GM06990 (cell line): ENCODE results near the gene PPP4R2.

Experiments
- DNase-seq: peaks from one replicate; pipeline ENCODE4 v3.0.0-alpha.2; 2011; ENCODE audit not compliant: insufficient read length; ENCODE audit errors: extremely low read depth
- H3K27me3 ChIP-seq: replicated peaks from 2 replicates; pipeline ENCODE4 v1.6.0; 2011; ENCODE audit warnings: low read length; ENCODE audit not compliant: control insufficient read depth, insufficient read depth
- H3K36me3 ChIP-seq: 2 replicates; pipeline ENCODE4 v1.5.1; 2011; ENCODE audit warnings: low read length; ENCODE audit not compliant: control insufficient read depth, insufficient read depth
- H3K4me3 ChIP-seq: replicated peaks from 2 replicates; pipeline ENCODE4 v1.5.1; 2011; ENCODE audit warnings: low read depth, mild to moderate bottlenecking, control low read depth, low read length
- TF ChIP-seq, protein P1 (sequence below): IDR thresholded peaks from 2 replicates; pipeline ENCODE4 v1.5.1; 2011; ENCODE audit warnings: low read length, control low read depth, mild to moderate bottlenecking, inconsistent platforms; ENCODE audit not compliant: insufficient read depth, poor library complexity, severe bottlenecking

PPP4R2 gene

DNA sequence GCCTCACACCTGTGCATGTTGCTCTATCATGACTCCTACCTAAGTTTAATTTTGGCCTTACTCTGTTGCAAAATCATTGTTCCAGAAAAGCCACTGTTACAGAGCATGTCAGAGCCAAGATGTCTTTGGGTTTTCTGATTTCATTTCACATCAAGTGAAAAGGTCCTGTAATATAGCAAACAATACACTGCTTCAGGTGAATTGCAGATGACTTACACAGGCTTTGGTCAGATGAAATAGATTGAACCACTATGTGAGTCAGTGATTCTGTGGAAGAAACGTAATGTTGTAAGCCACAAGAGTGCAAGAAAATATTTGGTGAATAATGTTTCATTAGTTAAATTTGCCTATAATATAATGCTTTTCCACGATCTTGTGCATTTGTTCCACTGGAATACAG is 87.6 kb downstream of the PPP4R2 start:
- no peaks in the 10 kb centered on the region for H3K36me3 ChIP-seq
- TF ChIP-seq, protein P1, sequence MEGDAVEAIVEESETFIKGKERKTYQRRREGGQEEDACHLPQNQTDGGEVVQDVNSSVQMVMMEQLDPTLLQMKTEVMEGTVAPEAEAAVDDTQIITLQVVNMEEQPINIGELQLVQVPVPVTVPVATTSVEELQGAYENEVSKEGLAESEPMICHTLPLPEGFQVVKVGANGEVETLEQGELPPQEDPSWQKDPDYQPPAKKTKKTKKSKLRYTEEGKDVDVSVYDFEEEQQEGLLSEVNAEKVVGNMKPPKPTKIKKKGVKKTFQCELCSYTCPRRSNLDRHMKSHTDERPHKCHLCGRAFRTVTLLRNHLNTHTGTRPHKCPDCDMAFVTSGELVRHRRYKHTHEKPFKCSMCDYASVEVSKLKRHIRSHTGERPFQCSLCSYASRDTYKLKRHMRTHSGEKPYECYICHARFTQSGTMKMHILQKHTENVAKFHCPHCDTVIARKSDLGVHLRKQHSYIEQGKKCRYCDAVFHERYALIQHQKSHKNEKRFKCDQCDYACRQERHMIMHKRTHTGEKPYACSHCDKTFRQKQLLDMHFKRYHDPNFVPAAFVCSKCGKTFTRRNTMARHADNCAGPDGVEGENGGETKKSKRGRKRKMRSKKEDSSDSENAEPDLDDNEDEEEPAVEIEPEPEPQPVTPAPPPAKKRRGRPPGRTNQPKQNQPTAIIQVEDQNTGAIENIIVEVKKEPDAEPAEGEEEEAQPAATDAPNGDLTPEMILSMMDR, result no peak
- H3K27me3 ChIP-seq, result no peaks in the 10 kb centered on the region
- no peak overlapping the region for H3K4me3 ChIP-seq
- DNase-seq, result no peak

DNA sequence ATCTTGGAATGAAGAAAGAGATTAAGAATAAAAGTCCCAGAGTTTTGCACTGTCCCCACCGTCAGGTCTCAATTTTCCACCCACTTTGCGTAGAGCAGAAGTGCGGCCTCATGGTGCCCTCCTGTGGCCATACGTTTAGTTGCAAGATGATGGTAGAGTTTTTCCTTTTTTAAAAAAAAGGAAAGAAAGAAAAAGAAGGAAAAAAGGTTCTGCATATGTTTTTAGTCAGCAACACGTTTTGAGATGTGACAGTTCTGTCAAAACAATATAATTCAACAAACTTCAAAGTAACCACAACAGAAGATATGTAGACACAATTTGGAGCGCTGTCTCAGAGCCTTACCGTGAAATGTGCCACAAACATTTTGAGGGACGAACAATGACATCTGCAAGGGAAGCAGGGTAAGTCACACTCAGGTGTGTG is 89.5 kb downstream of the PPP4R2 start:
- no peak for DNase-seq
- no peak overlapping the region for H3K4me3 ChIP-seq
- no peaks in the 10 kb centered on the region for H3K27me3 ChIP-seq
- TF ChIP-seq, protein P1, result peak; percentile 67
- H3K36me3 ChIP-seq, result no peaks in the 10 kb centered on the region

DNA sequence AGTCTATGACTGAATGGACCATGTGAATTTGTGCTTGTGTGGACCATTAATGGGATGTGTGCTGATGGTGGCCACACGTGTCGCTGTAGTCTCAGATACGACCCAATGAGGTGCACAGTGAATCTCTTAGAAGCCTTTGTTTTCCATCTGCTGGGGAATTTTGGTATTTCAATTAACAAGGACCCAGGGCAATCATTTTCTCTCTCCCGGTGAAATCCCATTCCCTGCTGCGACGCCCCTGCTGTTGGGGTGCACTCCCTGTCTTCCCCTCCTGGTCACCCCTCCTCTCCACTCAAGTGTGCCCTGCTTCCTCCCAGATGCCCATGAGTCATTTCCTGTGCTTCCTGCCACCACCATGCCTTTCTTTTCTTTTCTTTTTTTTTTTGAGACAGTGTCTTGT is 97.5 kb downstream of the PPP4R2 start:
- no peaks in the 10 kb centered on the region for H3K27me3 ChIP-seq
- H3K36me3 ChIP-seq, result no peaks in the 10 kb centered on the region
- no peak for DNase-seq
- TF ChIP-seq, protein P1, result peak; percentile 58
- no peak overlapping the region for H3K4me3 ChIP-seq

- no peaks in the 10 kb centered on the region for H3K27me3 ChIP-seq
- no peak overlapping the region for H3K4me3 ChIP-seq
- TF ChIP-seq, protein P1, result no peak
- H3K36me3 ChIP-seq, result no peaks in the 10 kb centered on the region
- no peak for DNase-seq
These were observed 98.3 kb downstream of the PPP4R2 start for GRCh38 chr3:73094951-73095350.

- H3K27me3 ChIP-seq, result no peaks in the 10 kb centered on the region
- TF ChIP-seq, protein P1, result no peak
- no peak for DNase-seq
These were observed 99.6 kb downstream of the PPP4R2 start for GRCh38 chr3:73096169-73096568.

DNA sequence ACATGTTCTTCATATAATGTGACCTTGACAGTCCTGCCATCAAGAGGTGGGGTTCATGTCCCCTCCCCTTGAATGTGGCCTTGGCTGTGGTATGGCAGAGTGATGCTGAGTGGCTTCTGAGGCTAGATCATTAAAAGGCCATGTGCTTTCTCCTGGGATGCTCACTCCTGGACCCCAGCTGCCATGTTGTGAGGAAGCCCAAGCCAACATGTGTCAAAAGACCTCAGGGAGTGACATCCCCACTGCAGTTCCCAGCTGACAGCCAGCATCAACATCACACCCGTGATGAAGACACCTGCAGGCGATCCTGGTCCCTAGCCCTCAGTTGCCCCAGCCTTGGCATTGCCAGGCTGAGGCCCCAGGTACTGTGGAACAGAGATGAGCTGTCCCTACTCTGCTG is 101.4 kb downstream of the PPP4R2 start:
- DNase-seq, result no peak
- Histone ChIP-seq H3K36me3 (no peaks in the 10 kb centered on the region), H3K27me3 (no peaks in the 10 kb centered on the region; the same call in 1 of the 2 replicates), H3K4me3 (no peak overlapping the region)
- TF ChIP-seq, protein P1, result no peak

More at GRCh38 chr3:73096169-73096568, 99.6 kb downstream of the PPP4R2 start:
- no peaks in the 10 kb centered on the region for H3K36me3 ChIP-seq
- no peak overlapping the region for H3K4me3 ChIP-seq
